Stimulated activated naive CD4-positive, alpha-beta T cell treated with Interleukin-2 at 50 U/mL for 16 hours (primary cell): Measurements from ENCODE around the gene C14orf132.

Source experiments
- DNase-seq: peaks from one replicate; lab custom pipeline; 2025; lab: John Stamatoyannopoulos, UW

Gene C14orf132

DNA sequence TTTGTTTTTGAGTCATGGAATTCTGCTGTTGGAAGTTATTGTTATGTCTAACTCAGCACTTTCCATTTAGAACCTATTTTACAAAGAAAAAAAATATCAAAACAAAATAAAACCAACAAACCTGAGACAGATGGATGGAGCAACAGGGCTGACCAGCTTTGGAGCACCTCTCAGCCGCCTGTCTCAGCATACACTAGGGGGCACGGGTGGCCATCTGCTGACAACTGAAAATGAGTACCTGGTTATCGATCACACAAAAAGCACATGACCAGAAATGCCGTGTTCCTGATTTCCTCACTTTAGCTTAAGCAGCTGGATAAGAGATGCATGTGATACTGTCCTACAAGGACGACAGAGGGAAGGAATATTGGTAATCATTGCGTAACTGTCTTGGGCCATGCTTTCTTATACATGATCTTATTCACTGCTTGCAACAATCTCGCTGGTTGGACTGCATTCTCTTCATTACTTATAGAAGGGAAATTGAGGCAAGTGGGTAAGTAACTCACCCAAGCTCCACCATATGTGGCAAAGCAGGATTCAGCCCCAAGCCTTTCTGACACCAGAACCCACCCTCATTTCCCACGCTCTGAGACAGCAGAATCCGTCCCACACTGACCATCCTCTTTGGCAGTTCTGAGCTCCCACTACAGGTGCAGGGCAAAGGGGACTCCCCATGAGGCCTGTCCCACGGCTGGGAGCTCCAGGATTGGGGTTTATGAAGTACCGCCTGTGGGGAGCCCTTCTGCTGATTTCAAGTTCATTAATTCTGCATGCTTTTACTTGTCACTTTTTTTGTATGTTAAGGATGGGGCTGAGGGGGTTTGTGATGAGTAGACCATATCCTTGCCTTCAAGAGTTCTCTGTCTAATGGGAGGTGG is 43.5 kb downstream of the C14orf132 start:
- DNase-seq, result no peak

DNA sequence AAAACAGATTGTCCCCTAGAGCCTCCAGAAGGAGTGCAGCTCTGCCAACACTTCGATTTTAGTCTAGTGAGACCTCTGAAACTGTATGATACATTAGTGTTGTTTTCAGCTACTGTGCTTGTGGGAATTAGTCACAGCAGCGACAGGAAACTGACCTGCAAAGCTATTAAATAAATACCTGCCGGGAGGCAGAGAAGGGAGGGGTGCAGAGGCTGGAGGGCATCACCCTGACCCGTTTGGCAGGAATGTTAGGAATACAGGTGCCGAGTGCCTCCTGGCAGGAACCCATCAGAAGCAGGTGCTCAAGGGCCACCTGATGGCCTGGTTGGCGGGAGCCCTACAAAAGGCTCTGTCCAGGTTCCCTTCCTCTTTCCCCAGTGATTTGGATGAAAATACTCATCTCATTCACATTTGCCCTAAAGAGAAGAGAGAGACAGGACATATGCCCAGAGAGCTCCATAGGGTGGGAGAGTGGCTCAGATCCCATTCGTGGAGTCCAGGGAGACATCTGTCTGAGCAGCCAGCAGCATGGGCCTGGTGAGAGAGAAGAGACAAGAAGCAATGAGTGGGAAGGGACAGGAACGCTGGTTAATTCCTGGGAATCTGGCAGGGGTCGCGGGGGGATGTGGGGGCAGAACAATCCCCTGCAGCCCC is 44.6 kb downstream of the C14orf132 start:
- DNase-seq, result no peak

DNA sequence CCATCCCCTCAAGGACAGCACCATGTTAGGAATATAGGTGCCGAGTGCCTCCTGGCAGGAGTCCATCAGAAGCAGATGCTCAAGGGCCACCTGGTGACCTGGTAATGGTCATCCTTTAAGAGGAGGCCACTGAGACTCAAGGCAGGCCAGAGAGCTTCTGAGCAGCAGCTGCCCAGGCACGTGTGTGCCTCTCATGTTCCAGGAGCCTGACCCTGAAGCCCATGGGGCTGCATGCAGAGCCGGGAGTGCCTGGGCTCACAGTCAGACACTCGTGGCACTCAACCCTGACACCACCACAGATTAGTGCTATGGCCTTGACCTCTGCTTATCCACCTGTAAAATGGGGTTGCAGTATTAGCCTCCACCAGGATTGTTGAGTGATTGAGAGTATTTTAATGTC is 45.6 kb downstream of the C14orf132 start:
- no peak for DNase-seq

DNA sequence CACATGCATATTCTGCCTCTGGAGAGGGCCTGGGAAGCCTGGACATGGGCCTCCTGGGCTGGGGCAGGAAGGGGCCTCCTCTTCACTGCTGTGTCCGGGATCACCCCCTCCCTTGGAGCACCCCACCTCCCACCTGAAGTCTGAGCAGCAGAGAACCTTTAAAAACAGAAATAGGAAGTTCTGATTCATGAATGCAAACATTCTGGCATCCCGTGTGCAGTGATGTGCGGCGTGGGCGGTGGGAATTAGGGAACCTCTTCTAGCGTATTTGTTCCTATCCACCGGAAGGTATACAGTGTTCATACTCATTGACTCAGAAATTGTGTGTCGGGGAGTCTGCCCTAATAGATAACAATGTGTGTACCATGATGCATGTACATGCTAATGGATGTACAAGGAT is 46.2 kb downstream of the C14orf132 start:
- DNase-seq, result no peak

DNA sequence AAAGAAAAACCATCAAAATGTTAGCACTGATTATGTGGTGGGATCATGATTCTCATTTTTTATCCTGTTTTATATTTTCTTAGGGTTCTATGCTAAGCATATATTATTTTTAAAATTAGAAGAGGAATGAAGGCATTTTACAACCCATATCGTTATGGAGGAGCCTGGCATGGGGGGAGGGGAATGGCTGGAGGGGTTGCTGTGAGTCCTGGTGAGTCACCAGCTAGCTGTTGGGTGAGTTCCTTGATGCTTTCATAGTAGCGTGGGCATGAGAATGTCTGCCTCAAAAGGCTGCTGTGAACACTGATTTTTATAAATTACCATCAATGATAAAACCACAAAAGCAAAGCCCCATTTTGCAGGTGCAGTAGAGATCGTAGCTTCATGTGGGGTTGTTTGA is 46.9 kb downstream of the C14orf132 start:
- no peak for DNase-seq

DNA sequence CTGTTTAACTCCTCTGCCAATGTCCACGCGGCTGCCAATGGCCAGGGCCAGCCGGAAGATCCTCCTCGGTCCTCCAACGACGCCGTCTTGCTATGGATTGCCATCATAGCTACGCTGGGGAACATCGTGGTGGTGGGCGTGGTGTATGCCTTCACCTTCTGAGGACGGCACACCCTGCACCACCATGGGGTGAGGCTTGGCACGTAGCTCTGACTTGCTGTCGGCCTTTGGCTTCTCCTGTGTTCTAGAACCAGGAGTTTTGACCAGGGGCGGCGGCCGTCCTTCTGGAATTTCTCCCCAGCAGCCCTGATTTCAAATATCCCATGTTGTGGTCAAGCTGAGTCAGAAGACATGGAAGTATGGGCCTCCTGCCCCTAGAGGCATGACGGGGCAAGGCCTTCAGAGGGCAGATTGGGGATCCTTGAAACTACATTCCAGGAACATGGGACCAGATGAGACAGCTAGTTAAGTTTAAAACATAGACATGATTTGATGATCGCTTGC is 47.5 kb downstream of the C14orf132 start:
- DNase-seq, result no peak

DNA sequence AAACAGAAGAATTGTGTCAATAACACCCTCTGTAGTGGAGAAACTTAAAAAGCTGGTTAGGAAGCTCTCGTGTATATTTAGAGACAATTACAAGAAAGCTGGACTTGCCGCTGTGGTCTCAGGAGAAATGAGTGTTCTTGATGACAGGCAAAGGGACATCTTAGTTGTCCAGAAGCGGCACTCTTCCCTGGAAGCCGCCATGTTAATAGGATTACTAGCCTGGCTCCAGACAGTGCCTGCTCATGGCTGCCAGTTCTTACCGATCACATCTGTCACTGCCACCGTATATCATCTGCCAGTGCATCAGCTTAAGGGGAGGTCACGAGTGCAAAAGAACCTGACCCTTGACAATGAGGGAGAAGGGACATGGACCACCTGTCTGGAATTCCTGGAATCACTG is 48.9 kb downstream of the C14orf132 start:
- no peak for DNase-seq

DNA sequence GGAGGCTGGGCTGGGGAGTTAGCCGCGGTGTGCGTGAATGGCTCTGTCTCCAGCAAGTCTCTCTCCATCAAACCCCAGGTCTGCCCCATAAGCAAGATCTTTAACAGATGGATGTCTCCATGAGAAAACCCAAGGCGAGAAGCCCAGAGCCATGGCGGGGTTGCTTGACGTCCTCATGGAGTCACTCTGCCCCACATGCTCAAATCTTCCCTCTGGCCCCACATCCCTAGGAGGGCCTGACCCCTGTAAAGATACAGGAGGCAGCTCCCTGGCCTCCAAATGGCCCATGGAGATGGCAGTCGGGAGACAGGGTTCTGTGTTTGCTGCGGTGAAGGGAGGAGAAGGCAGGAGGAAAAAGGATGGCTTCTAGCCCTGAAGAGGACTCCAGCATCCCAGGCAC is 49.3 kb downstream of the C14orf132 start:
- DNase-seq, result no peak

DNA sequence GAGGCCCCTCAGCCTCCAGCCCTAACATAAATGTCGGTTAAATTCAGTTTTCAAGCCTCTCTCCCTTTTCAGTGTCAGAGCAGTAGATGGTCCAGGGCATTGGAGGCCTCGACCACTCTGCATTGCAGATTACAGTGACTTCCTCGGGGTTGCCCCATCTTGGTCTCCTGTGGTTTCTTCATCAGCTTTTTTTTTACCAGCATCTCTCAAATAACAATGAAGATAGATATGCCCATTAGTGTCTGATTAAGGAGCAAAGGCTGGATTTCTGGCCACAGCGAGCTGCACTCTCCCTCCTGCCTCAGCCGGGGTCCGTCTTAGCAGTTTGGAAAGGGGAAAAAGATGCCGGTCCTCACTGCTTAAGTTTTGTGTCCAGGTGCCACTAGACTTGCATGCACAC is 49.7 kb downstream of the C14orf132 start:
- DNase-seq, result no peak

DNA sequence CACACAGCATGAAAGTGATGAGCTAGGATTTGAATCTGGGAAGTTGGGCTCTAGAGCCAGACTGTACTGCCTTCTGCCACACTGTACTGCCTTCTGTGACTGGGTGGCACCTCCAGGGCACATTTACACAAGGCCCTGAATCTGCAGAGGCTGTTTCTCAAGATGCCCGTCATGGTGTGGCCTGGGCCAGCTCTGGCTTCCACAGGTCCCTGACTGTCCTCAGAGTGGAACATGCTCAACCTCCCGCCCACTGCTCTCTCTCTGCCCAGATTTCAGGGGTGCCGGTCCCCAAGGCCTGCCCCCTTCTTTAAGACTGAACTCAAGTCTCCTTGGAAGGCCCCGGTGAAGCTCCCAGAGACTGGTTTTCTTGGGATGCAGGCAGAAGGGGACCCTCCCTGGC is 50.2 kb downstream of the C14orf132 start:
- DNase-seq, result no peak

DNA sequence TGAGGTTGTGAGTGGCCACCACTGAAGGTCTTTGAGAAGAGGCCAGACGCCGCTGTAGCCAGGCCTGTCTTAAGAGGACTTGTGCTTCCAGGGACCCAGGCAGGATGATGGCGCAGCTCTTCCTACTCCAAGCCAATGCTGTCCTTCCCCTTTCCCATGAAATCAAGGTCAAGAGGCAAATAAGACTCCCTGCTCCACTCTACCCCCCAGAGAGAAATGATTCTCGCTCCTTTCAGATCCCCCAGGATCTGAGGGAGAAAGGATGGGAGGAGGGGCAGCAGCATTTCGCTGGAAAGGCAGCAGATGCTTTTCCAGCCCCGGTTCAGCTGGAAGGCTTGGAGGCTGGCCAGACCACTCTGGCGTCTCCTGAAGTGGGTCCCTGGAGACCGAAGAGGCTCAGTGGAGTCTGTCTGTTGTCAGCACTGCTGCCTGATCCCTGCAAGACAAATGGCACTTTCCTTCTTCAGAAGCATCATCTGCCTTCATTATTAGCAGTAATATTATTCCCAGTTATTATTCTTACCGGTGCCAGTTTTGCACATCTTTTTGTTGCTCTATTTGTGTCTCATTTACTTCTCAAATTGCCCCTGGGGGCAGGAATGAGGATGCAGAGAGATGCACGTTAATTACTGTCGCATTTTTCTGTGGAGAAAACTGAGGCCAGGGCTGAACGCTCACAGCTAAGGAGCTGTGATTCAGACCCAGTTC is 51.4 kb downstream of the C14orf132 start:
- no peak for DNase-seq

DNA sequence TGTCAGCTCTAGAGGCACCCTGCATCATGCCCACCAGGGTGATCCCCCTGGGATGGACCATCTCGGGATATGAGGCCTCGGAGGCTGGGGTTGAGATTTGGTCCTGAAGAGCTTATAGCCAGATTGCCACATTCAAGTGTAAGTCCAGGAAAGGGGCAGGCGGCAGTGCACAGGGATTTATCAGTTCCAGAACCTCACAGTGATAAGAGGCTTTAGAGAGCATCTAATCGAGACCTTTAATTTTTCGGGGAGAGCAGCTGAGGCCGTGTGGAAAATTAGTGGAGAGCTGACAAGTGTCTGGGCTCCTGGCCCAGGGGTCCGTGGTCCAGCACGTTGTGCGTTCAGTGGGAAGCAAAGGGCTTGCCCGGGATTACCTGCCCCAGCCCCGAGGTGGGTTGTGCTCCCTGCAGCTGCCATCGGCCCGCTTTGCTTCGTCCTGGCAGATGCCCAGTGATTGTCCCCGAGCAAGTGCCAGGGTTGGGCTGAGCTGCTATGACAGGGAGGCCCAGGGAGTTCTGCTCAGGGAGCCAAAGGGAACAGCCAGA is 52.1 kb downstream of the C14orf132 start:
- no peak for DNase-seq

DNA sequence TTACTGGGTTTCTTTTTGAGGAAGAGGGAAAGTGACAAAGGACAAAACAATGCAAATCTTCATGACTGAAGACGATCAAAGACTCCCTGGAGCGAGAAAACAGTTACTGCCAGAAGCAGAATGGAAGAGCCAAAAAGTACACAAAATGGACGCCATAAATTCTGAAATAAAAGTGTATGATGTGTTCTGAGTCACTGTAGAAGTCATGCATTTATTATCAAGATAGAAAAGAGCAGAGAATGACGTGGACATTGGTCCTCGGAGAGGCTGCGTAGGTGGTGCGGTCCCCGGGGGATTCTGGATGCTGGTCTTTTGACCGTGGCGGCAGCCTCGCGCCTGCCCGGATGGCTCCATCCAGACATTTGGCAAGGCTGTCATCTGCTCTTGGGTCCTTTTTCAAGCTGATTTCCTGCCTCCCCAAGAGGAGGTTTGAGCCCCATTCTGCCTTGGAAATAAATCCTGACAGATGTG is 52.8 kb downstream of the C14orf132 start:
- no peak for DNase-seq

DNA sequence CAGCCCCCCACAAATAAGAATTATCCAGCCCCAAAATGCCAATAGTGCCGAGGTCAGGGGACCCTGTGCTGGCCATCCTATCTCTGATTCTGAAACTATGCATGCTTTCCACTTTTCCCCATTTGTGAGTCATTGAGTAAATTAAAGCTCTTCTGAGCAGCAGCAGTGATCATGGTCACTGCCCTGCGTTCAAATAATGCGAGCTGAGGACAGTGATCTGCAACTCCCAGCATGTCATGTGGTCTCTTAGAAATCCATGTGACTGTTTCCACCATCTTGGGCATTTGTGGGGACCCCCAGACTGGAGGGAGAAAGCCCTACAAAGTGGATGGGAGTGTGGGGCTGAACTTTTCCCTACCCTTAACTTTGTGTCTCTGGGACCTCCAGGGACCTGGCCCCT is 53.8 kb downstream of the C14orf132 start:
- no peak for DNase-seq

DNA sequence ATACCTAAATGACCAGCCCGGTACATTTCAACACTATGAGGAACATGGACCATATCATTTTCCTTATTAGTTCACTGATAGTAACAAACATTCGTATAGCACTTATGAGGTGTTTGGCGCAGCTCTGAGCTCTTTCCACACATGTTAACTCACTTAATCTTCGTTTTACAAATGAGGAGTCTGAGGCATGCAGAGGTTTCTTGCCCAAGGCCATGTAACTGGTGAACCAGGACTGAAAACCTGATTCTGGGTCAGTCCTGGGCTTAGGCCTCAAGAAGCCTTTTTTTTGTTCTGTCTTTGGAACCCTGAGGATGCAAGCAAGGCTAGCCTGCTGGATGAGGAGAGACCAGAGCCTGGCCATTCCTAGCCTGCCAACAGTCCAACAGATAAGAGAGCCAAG is 55.0 kb downstream of the C14orf132 start:
- no peak for DNase-seq

DNA sequence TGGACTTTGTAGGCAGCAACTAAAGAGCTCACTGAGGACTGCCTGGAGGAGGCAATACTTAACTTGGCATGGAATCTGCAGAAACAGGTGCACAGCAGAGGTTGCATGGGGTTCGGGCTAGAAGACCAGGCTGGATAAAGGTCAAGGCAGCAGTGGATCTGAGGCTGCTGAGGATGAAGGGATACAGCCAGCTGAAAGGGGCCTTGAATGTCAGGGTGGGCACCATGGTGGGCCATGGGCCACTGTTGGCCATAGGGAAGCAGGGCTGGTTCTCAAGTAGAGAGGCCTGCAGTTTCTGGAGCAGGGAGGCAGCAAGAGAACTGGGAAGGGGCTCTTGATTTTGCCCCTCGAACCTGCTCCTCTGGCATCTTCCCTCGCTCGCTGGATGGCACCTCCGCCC is 55.5 kb downstream of the C14orf132 start:
- DNase-seq, result no peak

DNA sequence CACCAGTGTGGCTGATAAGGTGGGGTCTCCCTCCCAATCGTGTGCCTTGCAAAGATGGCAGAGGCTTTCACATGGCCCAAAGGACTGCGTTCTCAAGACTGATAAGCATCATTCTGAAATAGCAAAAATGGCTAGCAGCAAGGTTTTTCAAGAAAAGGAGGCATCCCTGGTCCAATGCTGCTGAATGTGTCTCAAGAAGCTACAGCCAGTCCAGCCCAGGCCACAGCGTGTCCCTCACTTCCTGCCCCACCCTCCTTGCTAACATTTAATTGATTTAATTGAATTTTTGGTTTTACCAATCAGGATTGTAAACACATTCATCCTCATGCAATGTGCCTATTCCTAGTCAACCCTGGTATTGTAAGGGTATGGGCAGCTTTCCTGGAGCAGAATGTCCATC is 55.9 kb downstream of the C14orf132 start:
- no peak for DNase-seq

DNA sequence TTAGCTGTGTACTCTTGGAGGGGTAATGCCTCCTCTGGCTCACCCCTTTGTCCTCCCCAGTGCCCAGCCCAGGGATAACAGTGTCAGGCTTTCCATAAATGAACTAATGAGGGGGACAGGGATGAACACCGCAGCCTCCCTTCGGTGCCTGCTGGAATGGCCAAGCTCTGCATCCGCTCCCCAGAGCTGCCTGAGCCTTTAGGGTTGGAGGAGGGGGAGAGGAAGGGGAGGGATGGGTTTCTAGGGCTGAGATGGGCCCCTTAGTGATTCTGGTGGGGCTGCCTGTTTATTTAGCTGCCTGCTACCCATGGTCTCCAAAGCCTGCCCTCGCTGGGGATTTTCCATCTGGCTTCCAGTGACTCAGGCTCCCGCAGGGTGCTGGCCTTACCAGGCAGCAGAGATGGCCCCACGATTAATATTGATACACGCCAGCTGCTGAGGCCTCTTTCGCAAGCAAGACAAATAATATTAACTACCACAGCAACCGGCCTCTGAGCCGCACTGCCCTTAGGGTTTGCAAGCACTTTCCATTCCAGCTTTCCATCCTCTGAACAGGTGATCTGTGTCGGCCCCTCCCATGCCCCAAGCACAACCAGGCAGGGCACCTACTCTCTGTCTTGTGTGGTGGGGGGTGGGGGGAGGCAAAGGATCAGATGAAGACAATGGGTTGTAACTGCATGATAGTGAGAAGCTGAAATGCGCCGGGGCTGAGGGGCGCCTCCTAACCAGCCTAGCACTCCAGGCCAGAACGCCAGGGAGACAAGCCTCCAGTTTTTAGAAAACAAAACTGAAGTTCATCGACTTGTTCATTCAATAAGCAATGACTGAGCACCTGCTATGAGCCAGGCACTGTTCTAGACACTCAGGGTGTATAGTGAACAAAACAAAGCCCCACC is 56.7 kb downstream of the C14orf132 start:
- no peak for DNase-seq

DNA sequence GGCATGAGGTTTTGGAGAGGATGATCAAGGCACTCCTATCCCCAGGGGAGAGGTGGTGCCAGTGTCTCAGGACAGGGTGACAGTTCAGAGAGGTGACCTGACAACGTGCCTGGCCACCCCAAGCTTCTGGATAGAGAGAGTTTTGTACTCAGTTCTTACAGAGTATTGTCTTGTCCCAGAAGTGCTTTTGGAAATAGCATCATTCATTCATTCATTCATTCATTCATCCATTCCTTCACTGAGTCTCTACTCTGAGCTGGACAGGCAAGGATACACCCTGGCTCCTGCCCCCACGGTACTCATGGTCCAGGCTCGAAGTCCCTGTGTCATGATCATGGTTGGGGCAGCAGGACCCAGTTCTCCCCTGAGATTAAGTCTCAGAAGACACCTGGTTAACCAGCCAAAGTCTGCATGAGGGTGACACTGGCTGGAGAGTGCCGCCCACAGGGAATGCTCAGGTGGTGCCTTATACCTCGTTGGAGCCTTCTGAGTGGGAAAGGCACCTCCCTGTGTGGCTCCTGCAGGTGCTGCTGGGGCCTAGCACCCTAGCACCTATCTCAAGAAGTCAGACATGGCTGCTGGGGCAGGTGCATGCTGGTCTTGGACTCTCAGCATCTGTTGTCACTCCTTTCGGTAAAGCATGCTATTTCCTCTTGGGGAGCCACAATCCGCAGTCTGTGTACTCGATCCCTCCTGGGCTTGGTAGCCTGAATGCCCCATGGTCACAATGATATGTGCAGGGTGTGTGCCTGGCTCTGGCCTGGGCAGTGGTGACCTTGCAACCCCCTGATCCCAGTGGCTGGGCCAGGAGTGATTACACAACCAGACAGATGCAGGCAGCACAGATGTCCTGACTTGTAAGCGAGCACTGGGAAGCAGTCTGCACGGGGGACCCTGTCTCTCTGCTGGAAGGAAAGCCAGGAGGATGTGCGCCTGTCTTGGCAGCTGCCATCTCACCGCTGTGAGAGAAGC is 57.8 kb downstream of the C14orf132 start:
- DNase-seq, result no peak

DNA sequence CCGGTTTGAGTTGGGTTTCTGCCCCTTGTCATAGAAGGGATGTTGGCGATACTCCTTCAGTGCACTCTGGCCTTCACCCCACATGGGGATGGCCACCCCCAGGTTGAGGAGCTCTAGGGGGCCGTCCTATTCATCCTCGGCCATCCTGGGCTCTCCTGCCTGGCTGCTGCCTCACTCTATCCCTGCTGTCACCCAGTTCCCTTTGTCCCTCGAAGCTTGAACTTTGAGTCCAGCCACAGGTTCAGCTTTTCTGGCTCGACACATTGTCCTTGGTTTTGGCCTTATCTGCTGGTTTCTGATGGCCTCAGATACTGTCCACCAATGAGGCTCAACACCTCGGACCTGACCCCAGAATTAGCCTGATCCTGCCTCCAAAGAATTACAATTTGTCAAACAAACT is 58.6 kb downstream of the C14orf132 start:
- DNase-seq, result no peak
